Neural crest cell (in vitro differentiated cells): Measurements from ENCODE around the gene CHCHD6. TPM values are rescaled to one million over a fixed set of nuclear protein-coding genes. Genes with fewer than 3 reads are reported as not detected.

Experiments
- DNase-seq: peaks from one replicate; pipeline ENCODE4 v3.0.0; 2021; ENCODE audit warnings: low read depth, mixed read lengths, low spot score
- H3K27ac Mint-ChIP-seq: one replicate; pipeline ENCODE4 v1.8.0; 2021; ENCODE audit warnings: mild to moderate bottlenecking, mixed read lengths; ENCODE audit not compliant: unreplicated experiment
- H3K27me3 Mint-ChIP-seq: 2 replicates; pipeline ENCODE4 v1.8.0; 2021; ENCODE audit warnings: low read depth, mild to moderate bottlenecking, mixed read lengths
- H3K36me3 Mint-ChIP-seq: 2 replicates; pipeline ENCODE4 v1.8.0; 2021; ENCODE audit warnings: low read depth, mild to moderate bottlenecking, mixed read lengths
- H3K4me1 Mint-ChIP-seq: 2 replicates; pipeline ENCODE4 v1.8.0; 2021; ENCODE audit warnings: mixed read lengths
- H3K4me3 Mint-ChIP-seq: one replicate; pipeline ENCODE4 v1.8.0; 2021; ENCODE audit warnings: mild to moderate bottlenecking, mixed read lengths
- H3K9me3 Mint-ChIP-seq: 2 replicates; pipeline ENCODE4 v1.8.0; 2021; ENCODE audit warnings: mixed read lengths
- CTCF ChIP-seq: fragments of 200-600 bp; sonication (generic); conservative IDR thresholded peaks from 2 replicates; pipeline ENCODE4 v1.5.0; 2021; ENCODE audit warnings: antibody characterized with exemption, mild to moderate bottlenecking
- total RNA-seq: library from RNA; stranded (reverse); gene quantifications from 2 replicates; pipeline ENCODE4 v1.2.1, GENCODE V29; 2021

CHCHD6 gene
- total RNA-seq, 1 donor from 2014 or later: 32.9 TPM

GRCh38 chr3:126667631-126668449 lies 36.2 kb upstream of the CHCHD6 start:
- H3K27ac Mint-ChIP-seq: no peak overlapping the region

GRCh38 chr3:126668450-126669401 lies 35.3 kb upstream of the CHCHD6 start:
- Mint-ChIP-seq H3K9me3 (no peaks in the 10 kb centered on the region), H3K27me3 (no peaks in the 10 kb centered on the region), H3K27ac (no peak overlapping the region), H3K4me3 (no peak overlapping the region), H3K36me3 (no peaks in the 10 kb centered on the region), H3K4me1 (no peaks in the 10 kb centered on the region)
- no peak for TF ChIP-seq CTCF
- no peak for DNase-seq

More at GRCh38 chr3:126667631-126668449, 36.2 kb upstream of the CHCHD6 start:
- Mint-ChIP-seq H3K36me3 (no peaks in the 10 kb centered on the region), H3K4me3 (no peak overlapping the region), H3K4me1 (no peaks in the 10 kb centered on the region), H3K27me3 (no peaks in the 10 kb centered on the region), H3K9me3 (no peaks in the 10 kb centered on the region)
- no peak for DNase-seq
- TF ChIP-seq CTCF: no peak

GRCh38 chr3:126671521-126671920 lies 32.5 kb upstream of the CHCHD6 start:
- H3K4me1 Mint-ChIP-seq: no peaks in the 10 kb centered on the region
- peaks cover 4% of the 10 kb centered on the region for H3K9me3 Mint-ChIP-seq
- H3K36me3 Mint-ChIP-seq: no peaks in the 10 kb centered on the region
- no peak overlapping the region for H3K27ac Mint-ChIP-seq
- H3K27me3 Mint-ChIP-seq: peaks cover 9% of the 10 kb centered on the region
- DNase-seq: no peak
- no peak overlapping the region for H3K4me3 Mint-ChIP-seq
- no peak for TF ChIP-seq CTCF

- H3K4me3 Mint-ChIP-seq: no peak overlapping the region
- no peaks in the 10 kb centered on the region for H3K4me1 Mint-ChIP-seq
- TF ChIP-seq CTCF: no peak
- DNase-seq: no peak
- no peaks in the 10 kb centered on the region for H3K36me3 Mint-ChIP-seq
- H3K9me3 Mint-ChIP-seq: peaks cover 4% of the 10 kb centered on the region
- peaks cover 17% of the 10 kb centered on the region for H3K27me3 Mint-ChIP-seq
- H3K27ac Mint-ChIP-seq: no peak overlapping the region
Measured at GRCh38 chr3:126672340-126672739, 31.7 kb upstream of the CHCHD6 start.

GRCh38 chr3:126672741-126673140 lies 31.3 kb upstream of the CHCHD6 start:
- H3K27me3 Mint-ChIP-seq: peaks cover 21% of the 10 kb centered on the region
- no peak overlapping the region for H3K4me3 Mint-ChIP-seq
- H3K9me3 Mint-ChIP-seq: peaks cover 4% of the 10 kb centered on the region
- no peak overlapping the region for H3K27ac Mint-ChIP-seq
- H3K36me3 Mint-ChIP-seq: no peaks in the 10 kb centered on the region
- no peak for DNase-seq
- TF ChIP-seq CTCF: no peak
- H3K4me1 Mint-ChIP-seq: no peaks in the 10 kb centered on the region
